ENCODE results near the gene LILRA5. TPM values are rescaled to one million over a fixed set of nuclear protein-coding genes. Genes with fewer than 3 reads are reported as not detected.
"Not testable (repeated sequence)": the region's sequence is repeated elsewhere in the genome, so short reads cannot be mapped to it uniquely, and the experiment has no call there.

LILRA5 gene
- total and polyA plus RNA-seq, 8 donors = 1.1 to 8.5 (median 2.7) TPM; not detected in 2

DNA sequence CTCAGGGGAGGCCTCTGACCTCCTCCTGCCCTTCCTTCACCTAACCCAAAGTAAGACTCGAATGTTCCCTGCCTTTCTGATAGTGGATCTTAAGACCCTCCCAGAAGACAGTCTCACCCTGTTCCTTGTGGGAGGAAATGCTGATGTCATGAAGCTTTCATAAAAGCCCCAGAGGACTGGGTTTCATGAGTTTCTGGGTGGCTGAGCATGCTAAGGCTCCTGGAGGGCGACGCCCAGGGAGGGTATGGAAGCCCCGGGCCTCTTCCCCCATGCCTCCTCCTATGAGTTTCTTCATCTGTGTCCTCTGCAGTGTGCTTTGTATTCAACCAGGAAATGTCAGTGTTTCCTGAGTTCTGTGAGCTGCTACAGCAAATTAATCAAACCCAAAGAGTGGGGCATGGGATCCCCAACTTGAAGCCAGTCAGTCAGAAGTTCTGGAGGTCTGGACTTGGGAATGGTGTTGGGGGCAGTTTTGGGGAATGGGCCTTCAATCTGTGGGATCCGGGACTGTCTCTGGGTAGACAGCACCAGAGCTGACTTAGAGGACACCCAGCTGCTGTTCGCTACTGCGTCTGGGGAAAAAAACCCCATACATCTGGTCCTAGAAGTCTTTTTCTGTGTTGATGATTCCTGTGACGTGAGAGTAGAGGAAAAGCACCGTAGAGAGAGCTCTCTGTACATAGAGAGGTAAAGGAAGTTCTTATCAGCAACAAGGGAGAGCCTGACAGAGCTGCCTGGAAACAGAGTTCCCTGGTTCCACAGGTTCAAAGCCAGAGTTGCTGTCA is 30.1 kb downstream of the LILRA5 start:
- peak overlapping the region in 1 of 5 donors; percentile 32 for H3K27ac ChIP-seq
- TF ChIP-seq, protein P1, sequence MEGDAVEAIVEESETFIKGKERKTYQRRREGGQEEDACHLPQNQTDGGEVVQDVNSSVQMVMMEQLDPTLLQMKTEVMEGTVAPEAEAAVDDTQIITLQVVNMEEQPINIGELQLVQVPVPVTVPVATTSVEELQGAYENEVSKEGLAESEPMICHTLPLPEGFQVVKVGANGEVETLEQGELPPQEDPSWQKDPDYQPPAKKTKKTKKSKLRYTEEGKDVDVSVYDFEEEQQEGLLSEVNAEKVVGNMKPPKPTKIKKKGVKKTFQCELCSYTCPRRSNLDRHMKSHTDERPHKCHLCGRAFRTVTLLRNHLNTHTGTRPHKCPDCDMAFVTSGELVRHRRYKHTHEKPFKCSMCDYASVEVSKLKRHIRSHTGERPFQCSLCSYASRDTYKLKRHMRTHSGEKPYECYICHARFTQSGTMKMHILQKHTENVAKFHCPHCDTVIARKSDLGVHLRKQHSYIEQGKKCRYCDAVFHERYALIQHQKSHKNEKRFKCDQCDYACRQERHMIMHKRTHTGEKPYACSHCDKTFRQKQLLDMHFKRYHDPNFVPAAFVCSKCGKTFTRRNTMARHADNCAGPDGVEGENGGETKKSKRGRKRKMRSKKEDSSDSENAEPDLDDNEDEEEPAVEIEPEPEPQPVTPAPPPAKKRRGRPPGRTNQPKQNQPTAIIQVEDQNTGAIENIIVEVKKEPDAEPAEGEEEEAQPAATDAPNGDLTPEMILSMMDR (IDR thresholded peaks at IDR 0.05) = no peak
- H3K36me3 ChIP-seq = no peaks in the 10 kb centered on the region
- WGBS, 5 donors = 41 to 52% (median 47%) methylated on average over 5 to 9 of the region's 9 CpGs
- H3K27me3 ChIP-seq = peaks cover 0 to 48% (median 9%) of the 10 kb centered on the region in 3 donors
- H3K9me3 ChIP-seq = no peaks in the 10 kb centered on the region
- no peak overlapping the region for H3K4me3 ChIP-seq
- intact Hi-C loops (cut with DNase I; ENCODE audit: low total_unique reads) = loop anchor here (5.0 kb wide), 1 partner anchor 304 kb away; no protein-coding TSS in a partner anchor
- DNase-seq = no peak
- H3K4me1 ChIP-seq = no peaks in the 10 kb centered on the region

DNA sequence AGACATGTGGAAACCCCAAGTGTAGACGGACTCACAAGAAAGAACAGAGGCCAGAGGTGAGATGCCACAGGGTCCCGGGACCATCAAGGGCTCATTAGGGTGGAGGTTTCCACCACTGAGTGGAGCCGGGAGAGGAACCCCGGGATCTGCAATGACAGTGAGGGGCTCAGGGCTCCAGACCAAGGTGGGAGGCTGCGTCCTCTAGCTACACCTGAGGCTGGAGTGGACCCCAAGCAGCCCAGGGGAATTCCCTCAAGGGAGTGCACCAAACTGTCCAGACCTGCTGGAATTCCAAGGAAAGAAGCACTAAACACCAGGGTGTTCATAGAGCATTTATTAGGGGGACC is 31.3 kb downstream of the LILRA5 start:
- H3K36me3 ChIP-seq, H3K9me3 ChIP-seq, H3K4me3 ChIP-seq, DNase-seq, H3K4me1 ChIP-seq, H3K27ac ChIP-seq: not testable (repeated sequence)
- intact Hi-C loops (cut with DNase I; ENCODE audit: low total_unique reads) = loop anchor here (5.0 kb wide), 1 partner anchor 306 kb away; no protein-coding TSS in a partner anchor
- peaks cover 0 to 58% (median 9%) of the 10 kb centered on the region in 3 donors for H3K27me3 ChIP-seq
- WGBS, 5 donors = 69 to 79% (median 74%) methylated on average over 5 of the region's 5 CpGs

DNA sequence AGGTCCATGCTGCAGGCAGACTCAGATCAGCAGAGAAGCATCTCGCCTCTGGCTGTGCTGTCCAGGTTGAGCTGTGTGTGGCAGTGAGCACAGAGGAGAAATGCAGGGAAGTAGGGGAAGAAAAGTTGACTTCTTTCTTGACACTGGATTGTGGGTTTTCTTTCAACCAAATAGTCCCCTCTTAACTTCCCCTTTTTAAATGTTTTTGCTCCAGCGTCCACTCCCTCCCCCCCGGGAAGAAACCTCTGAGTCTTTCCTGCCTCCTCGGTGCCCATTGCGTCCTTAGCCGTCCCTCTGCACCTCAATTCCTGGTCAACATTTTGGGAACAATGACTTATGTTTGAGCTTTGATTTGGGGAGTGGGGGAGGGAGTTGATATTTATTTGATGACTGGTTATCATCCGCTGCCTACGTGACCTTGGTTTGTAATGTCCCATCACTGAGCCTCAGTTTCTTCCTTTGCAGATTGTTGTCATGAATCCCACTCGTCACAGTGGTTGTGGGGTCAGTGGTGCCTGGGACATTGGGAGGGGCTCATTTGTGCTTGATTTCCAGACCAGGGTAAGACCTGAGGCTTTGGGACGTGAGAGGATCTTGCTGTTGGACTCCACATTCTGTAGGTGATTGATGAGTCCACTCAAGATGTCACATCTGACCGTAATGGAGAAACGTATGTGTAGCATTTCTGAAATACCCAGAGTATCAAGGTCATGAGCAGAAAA is 31.8 kb downstream of the LILRA5 start, which contains the start of gene LILRB2:
TSS of gene LILRB2 (minus strand) at position 104 of the 722 bp plus-strand sequence. CDS start 614 bp downstream, outside the sequence.
- Histone ChIP-seq H3K27me3 (peaks cover 0 to 64% (median 9%) of the 10 kb centered on the region in 3 donors), H3K4me1 (no peaks in the 10 kb centered on the region), H3K4me3 (peak within 1 kb of the TSS in 3 of 4 donors; percentile 17 to 36 (median 22)), H3K27ac (peak within 1 kb of the TSS in 2 of 5 donors; percentile 60 to 66), H3K36me3 (no peaks in the 10 kb centered on the region), H3K9me3 (no peaks in the 10 kb centered on the region)
- TF ChIP-seq POLR2AphosphoS5 (IDR thresholded peaks at IDR 0.05) (no peak), EP300 (IDR thresholded peaks at IDR 0.05) (no peak), POLR2A (IDR thresholded peaks at IDR 0.05) (no peak)
- TF ChIP-seq, protein P1 (IDR thresholded peaks at IDR 0.05) = no peak
- WGBS, 5 donors = 60 to 73% (median 69%) methylated on average over 11 to 12 of the region's 12 CpGs
- intact Hi-C loops (cut with DNase I; ENCODE audit: low total_unique reads) = loop anchor here (5.0 kb wide), 1 partner anchor 306 kb away; no protein-coding TSS in a partner anchor
- DNase-seq = no peak

DNA sequence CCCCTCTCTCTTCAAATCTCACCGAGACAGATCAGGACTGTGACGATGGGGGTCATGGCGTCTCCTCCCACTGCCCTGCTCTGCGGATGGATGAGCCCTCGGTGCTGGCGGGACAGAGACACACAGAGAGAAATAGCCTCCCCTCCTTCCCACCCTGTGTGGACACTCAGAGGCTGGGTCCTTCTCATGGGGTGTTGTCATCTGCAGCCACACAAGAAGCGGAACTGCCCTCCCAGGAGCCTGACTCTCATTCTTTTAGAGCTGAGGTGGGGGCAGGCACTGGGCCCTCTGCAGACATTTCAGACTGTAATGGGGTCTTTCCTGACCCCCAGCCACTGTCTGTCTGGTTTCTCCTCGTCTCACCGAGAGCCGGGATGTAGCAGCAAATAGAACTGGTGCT is 32.5 kb downstream of the LILRA5 start:
- H3K36me3 ChIP-seq, DNase-seq, H3K4me1 ChIP-seq, H3K9me3 ChIP-seq: not testable (repeated sequence)
- WGBS, 5 donors = 57 to 71% (median 65%) methylated on average over 9 to 10 of the region's 10 CpGs
- Histone ChIP-seq H3K4me3 (peak overlapping the region in 3 of 4 donors; percentile 17 to 36 (median 22)), H3K27ac (peak overlapping the region in 2 of 5 donors; percentile 60 to 66), H3K27me3 (peaks cover 0 to 71% (median 9%) of the 10 kb centered on the region in 3 donors)
- intact Hi-C loops (cut with DNase I; ENCODE audit: low total_unique reads) = loop anchor here (5.0 kb wide), 1 partner anchor 307 kb away; no protein-coding TSS in a partner anchor

- Histone ChIP-seq H3K27ac (peak overlapping the region in 2 of 5 donors; percentile 60 to 66), H3K4me3 (peak overlapping the region in 3 of 4 donors; percentile 17 to 36 (median 22)), H3K27me3 (peaks cover 0 to 75% (median 9%) of the 10 kb centered on the region in 3 donors)
- H3K4me1 ChIP-seq, H3K36me3 ChIP-seq, H3K9me3 ChIP-seq, DNase-seq: not testable (repeated sequence)
- intact Hi-C loops (cut with DNase I; ENCODE audit: low total_unique reads) = loop anchor here (5.0 kb wide), 1 partner anchor 307 kb away; no protein-coding TSS in a partner anchor
- 28 to 70% (median 29%) methylated on average over 2 to 4 of the region's 4 CpGs for WGBS, 5 donors
These were observed 32.9 kb downstream of the LILRA5 start for GRCh38 chr19:54280025-54280424.
